GM19240 (cell line): ENCODE results near the gene CCNL2.
"Not testable (repeated sequence)": the region's sequence is repeated elsewhere in the genome, so short reads cannot be mapped to it uniquely, and the experiment has no call there.

ENCODE experiments used
- DNase-seq: peaks from one replicate; pipeline ENCODE4 v3.0.0; 2011; ENCODE audit warnings: low spot score; ENCODE audit not compliant: insufficient read length

CCNL2 gene

DNA sequence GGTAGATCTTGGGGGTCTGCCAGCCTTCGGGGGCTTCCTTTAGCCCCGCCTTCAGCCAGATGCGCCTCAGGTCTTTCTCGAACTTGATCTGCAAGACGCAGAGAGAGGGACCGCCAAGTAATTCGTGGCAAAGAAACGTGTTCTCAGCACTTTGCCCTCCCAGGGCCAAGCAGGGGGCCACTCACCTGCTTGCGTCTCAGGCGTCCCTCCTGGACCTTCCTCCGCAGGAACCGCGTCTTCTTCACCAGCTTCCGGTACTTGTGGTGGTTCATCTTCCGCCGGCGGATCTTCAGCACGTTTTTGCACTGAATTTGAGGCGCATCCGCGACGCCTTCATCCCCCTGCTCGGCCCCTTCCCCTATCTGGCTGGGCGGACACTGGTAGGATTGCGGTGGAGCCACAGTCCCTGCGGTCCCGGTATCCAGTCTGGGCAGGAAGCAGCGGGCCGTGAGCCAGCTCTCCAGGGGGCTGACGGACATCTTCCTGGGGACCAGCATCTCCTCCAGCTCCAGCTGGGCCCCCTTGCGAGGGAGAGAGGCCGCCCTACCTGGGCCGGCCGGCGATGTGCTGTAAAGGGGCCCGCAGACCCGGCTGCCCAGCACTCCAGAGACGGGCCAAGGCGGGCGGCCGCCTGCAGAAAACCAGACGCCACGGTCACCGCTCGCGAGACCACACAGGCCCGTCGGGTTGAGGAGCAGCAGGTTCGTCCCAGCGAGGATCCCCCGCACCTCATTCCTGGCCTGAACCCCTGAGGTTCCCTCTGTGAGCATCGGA, 25.1 kb downstream of the CCNL2 start:
- DNase-seq: no peak

- DNase-seq: no peak
Observed at GRCh38 chr1:1373051-1373814, 25.9 kb downstream of the CCNL2 start.

DNA sequence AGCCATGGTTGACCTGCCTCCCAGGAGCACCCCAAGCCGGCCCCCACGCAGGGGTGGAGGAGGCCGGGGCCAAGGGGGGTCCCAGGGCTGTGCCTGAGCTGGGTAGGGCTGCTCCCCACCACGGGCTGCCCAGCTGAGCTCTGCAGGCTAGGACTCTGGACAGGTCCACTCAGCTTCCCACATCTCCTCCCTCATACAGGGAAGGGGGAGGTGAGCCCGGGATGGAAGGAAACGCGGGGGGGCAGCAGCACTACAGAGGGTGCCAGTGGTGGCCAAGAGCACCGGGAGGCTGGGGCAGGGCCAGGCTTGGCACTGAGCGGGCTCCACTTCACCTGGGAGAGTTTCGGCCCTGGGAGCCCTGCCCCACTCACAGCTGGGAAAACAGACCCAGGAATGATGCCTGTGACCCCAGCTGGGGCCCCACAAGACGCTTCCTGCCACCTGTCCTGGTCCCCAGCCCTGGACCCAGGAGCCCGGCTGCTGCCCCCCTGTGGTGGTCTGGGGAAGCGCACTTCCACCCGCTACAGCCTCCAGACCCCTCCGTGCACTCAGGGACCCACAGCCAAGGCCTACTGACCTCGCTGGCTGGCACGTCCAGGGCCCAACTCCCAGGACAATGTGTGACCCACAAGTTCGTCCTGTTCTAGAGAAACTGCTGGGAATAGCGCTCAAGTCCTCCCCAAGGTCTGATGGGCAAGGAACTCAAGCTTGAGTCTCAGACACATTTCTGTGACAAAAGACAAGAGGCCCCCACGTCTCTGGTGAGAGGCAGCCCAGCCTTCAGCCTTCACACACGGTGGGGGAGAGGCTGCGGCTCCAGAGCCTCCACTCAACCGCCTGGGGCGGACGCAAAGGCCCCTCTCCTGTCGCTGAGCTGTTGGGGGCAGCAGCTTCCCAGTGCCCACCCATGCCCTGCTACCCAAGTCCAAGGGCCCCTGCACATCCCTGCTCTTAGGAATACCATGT, 27.1 kb downstream of the CCNL2 start:
- peak; percentile 69 for DNase-seq

- no peak for DNase-seq
Observed at GRCh38 chr1:1371364-1371745, 27.8 kb downstream of the CCNL2 start.

GRCh38 chr1:1370771-1371300, 28.3 kb downstream of the CCNL2 start:
- no peak for DNase-seq

GRCh38 chr1:1370094-1370493, 29.0 kb downstream of the CCNL2 start:
- not testable (repeated sequence) for DNase-seq

- no peak for DNase-seq
Observed at GRCh38 chr1:1367315-1367714, 31.8 kb downstream of the CCNL2 start.

DNA sequence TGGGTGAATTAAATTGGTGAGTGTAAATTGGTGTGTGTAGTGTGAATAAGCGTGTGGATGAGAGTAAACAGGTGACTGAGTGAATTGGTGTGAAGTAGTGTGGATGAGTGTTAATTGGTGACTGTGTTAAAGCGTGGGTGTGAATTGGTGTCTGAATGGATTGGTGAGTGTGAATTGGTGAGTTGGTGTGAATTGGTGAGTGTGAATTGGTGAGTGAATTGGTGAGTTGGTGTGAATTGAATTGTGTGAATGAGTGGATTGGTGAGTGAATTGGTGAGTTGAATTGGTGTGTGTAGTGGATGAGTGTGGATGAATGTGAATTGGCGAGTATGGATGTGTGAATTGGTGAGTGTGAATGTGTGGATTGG, 32.5 kb downstream of the CCNL2 start:
- DNase-seq: no peak

GRCh38 chr1:1365875-1366698, 33.0 kb downstream of the CCNL2 start:
- no peak for DNase-seq

- DNase-seq: no peak
Observed at GRCh38 chr1:1364266-1364665, 34.9 kb downstream of the CCNL2 start.

- DNase-seq: no peak
Observed at GRCh38 chr1:1361982-1362423, 37.1 kb downstream of the CCNL2 start.

DNA sequence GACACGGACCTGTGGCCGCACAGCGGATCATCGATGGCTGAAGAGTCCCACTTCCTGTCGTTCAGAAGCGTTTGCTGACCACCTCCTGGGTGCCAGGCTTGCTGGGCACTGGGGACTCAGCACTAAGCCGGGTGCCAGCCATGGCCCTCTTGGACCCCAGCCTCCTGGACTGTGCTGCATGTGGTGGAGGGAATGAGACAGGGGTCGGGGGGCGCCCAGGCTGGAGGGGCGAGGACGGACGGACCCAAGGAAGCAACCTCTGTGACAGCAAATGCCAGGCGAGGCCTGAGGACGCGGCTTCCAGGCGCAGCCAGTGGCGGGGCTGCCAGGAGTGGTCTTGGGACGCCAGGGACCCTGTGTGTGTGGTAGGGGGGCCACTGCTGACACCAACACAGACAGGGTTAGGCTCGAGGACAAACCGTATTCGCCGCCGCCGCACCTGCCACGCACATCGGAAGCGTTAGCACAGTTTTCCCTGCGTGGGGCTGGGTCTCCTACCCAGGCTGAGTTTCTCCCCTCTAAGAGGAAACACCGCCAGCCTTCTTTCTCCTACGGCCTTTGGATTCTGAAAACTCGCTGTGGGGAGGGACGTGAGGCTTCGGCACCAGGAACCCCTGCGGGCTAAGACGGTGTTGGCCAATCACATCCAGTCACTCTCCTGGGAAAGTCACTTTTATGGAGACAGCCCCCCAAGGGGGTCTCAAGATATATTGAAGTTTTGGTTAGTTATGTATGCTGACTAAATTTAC, 37.7 kb downstream of the CCNL2 start:
- DNase-seq: no peak

- DNase-seq: no peak
Observed at GRCh38 chr1:1360506-1361169, 38.5 kb downstream of the CCNL2 start.

DNA sequence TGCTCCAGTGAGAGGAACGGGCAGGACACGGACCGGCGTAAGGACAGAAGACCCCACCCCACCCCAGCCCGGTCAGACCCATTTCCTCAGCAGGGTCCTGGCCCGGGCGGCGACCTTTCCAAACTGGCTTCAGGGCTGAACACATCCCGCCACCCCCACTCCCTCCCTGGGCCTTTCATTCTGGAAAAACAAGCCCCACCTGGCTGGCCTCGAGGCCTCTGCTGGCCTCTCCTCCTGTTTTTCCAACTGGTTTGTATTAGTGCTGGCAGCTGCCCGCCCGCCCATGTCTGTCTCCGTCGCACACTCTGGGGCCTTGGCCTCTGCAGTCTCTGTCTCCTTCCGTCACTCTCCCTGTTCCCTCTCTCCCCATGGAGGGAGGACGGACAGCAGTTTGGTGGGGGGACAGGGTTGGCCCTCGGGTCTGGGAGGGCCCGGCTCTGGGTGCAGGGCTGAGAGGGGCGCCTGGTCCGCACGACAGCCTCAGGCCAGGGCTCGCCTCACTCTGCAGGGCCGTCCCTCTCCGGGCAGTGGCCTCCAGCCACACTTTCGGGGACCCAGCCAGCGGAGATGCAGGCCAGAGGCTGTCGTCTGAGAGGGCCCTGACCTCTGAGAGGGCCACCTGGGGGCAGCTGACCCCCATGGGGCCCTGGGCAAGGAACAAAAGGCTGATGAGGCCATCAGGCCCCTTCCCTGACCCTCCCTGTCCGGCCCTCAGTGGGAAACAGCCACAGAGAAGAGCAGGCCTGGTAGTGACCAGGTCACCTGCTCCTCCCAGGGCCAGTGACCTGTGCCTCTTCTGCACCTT, 39.3 kb downstream of the CCNL2 start:
- no peak for DNase-seq

DNA sequence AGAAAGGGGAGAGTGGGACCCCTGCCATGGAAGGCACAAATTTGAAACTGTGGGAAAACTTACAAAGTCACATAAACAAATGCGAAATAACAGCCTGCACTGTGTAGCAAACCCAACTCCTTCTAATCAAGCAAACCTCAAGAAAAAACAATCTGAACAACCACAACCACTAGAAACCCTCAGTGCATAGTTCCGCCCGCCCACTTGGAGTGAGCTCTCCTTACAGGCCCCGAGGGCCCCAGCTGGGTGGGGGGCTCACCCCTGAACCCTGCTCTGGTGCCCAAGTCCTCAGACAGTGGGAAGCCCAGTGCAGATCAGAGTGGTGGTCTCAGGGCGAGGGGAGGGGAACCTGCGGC, 39.8 kb downstream of the CCNL2 start:
- no peak for DNase-seq

DNA sequence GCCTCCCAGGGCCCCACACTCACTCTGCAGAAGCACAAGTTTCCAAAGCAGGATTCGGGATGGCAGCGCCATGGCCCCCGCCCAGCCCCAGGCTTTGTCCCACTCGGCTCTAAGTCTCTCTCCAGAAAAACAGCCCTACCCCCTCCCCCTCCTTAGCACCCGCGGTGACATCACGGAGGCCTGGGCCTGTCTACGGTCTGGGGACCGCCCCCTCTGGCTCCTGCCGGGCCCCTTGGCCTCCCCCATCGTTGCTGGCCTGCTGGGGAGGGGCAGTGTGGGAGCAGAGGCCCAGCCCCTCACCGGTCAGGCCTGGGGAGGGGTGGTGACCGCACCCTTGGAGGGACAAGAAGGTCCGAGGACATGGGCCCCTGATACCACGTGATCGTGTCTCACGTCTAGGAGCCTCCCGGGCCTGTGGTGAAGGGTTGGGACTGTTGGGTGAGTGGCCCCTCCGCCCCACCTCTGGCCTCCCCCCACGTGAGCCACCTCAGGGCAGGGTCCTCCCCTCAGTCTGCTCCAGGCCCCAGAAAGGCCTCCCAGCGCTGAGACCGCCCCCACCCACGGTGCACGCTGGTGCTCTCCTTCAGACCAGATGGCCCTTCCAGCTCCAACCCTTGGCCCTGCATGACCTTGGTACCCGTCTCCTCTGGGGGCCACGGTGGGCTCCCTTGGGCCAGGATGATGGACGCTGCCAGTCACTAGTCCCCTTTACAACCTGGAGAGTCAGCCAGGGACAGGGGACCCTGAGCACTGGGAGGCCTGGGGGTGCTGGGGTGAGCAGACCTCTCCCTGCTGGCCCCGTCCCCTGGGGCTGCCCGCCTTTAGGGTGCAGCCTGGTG, 40.5 kb downstream of the CCNL2 start, which contains the start of gene MXRA8:
Gene MXRA8 (minus strand): TSS at position 123 of the 839 bp plus-strand sequence. CDS start 51 bp downstream, at position 72.
- no peak for DNase-seq

GRCh38 chr1:1357871-1358432, 41.2 kb downstream of the CCNL2 start:
- no peak for DNase-seq
